GM23338 (cell line): ENCODE results near the gene SSTR5. TPM values are rescaled to one million over a fixed set of nuclear protein-coding genes. Genes with fewer than 3 reads are reported as not detected.

Source experiments
- ATAC-seq: fragments of 200-7000 bp; cut with Tn5 transposase; 3 replicates; pipeline ENCODE4 v1.9.1; 2020
- DNase-seq: peaks from one replicate; pipeline ENCODE4 v3.0.0-alpha.2; 2015; ENCODE audit warnings: low spot score
- H2AFZ ChIP-seq: fragments of 200-600 bp; sonication (generic); 2 replicates; pipeline ENCODE4 v1.8.0; 2016; ENCODE audit warnings: antibody characterized with exemption, mild to moderate bottlenecking, moderate library complexity
- H3F3A ChIP-seq: fragments of 200-600 bp; sonication (generic); replicated peaks from 2 replicates; pipeline ENCODE4 v1.8.0; 2017; ENCODE audit warnings: antibody characterized with exemption, mixed run types, low read depth
- H3K27ac ChIP-seq: fragments of 200-600 bp; sonication (generic); 2 replicates; pipeline ENCODE4 v1.6.1; 2016; ENCODE audit warnings: low read depth
- H3K27me3 ChIP-seq: fragments of 200-600 bp; sonication (generic); 2 replicates; pipeline ENCODE4 v1.8.0; 2016; ENCODE audit warnings: mild to moderate bottlenecking, mixed run types, moderate library complexity; ENCODE audit not compliant: insufficient read depth
- H3K36me3 ChIP-seq: fragments of 200-600 bp; sonication (generic); 2 replicates; pipeline ENCODE4 v1.8.0; 2016; ENCODE audit warnings: mild to moderate bottlenecking; ENCODE audit not compliant: insufficient read depth
- H3K4me1 ChIP-seq: fragments of 200-600 bp; sonication (generic); 2 replicates; pipeline ENCODE4 v1.8.0; 2016; ENCODE audit warnings: mild to moderate bottlenecking, moderate library complexity; ENCODE audit not compliant: insufficient read depth
- H3K4me2 ChIP-seq: fragments of 200-600 bp; sonication (generic); 2 replicates; pipeline ENCODE4 v1.7.1; 2017; ENCODE audit warnings: mixed run types
- H3K4me3 ChIP-seq: fragments of 200-600 bp; sonication (generic); 2 replicates; pipeline ENCODE4 v1.6.1; 2016; ENCODE audit warnings: mixed run types
- H3K79me2 ChIP-seq: fragments of 200-600 bp; sonication (generic); replicated peaks from 2 replicates; pipeline ENCODE4 v1.8.0; 2017; ENCODE audit warnings: mild to moderate bottlenecking; ENCODE audit not compliant: insufficient read depth
- H3K9me2 ChIP-seq: fragments of 200-600 bp; sonication (generic); 2 replicates; pipeline ENCODE4 v1.8.0; 2017; ENCODE audit not compliant: insufficient read depth
- H4K20me1 ChIP-seq: fragments of 200-600 bp; sonication (generic); replicated peaks from 2 replicates; pipeline ENCODE4 v1.8.0; 2017; ENCODE audit warnings: mild to moderate bottlenecking; ENCODE audit not compliant: insufficient read depth
- H3K27ac Mint-ChIP-seq: 2 replicates; pipeline ENCODE4 v1.8.0; 2020; ENCODE audit warnings: inconsistent platforms, mild to moderate bottlenecking, moderate library complexity, mixed read lengths
- H3K27me3 Mint-ChIP-seq: 3 replicates; pipeline ENCODE4 v1.8.0; 2022; ENCODE audit warnings: low read depth, mild to moderate bottlenecking, moderate library complexity, mixed read lengths, inconsistent platforms; ENCODE audit not compliant: insufficient read depth, poor library complexity
- H3K36me3 Mint-ChIP-seq: 3 replicates; pipeline ENCODE4 v1.8.0; 2021; ENCODE audit warnings: low read depth, mild to moderate bottlenecking, inconsistent platforms, moderate library complexity, mixed read lengths
- H3K4me1 Mint-ChIP-seq: 3 replicates; pipeline ENCODE4 v1.8.0; 2020; ENCODE audit warnings: mild to moderate bottlenecking, inconsistent platforms, mixed read lengths
- H3K4me3 Mint-ChIP-seq: 3 replicates; pipeline ENCODE4 v1.8.0; 2021; ENCODE audit warnings: moderate library complexity, mild to moderate bottlenecking, inconsistent platforms, mixed read lengths
- H3K9me3 Mint-ChIP-seq: 3 replicates; pipeline ENCODE4 v1.8.0; 2020; ENCODE audit warnings: moderate library complexity, mild to moderate bottlenecking, inconsistent platforms, mixed read lengths
- CREB1 ChIP-seq: fragments of 250-450 bp; sonication (Bioruptor Pico); IDR thresholded peaks from 2 replicates; pipeline ENCODE4 v1.5.0; 2020; ENCODE audit warnings: low read depth, mild to moderate bottlenecking, moderate library complexity
- EZH2 ChIP-seq: fragments of 200-600 bp; sonication (generic); IDR thresholded peaks from one replicate; pipeline ENCODE4 v1.8.0; 2017; ENCODE audit warnings: antibody characterized with exemption, mild to moderate bottlenecking, low read depth; ENCODE audit not compliant: unreplicated experiment
- EZH2phosphoT487 ChIP-seq: fragments of 200-600 bp; sonication (generic); IDR thresholded peaks from one replicate; pipeline ENCODE4 v1.8.1; 2018; ENCODE audit warnings: antibody characterized with exemption; ENCODE audit not compliant: unreplicated experiment
- JUNB ChIP-seq: IDR thresholded peaks from one replicate; pipeline ENCODE4 v1.6.1; 2016; ENCODE audit warnings: antibody characterized with exemption; ENCODE audit not compliant: unreplicated experiment
- POLR2AphosphoS5 ChIP-seq: IDR thresholded peaks from 2 replicates; pipeline ENCODE4 v1.6.1; 2016; ENCODE audit warnings: antibody characterized with exemption, low read depth
- ZNF114 ChIP-seq: fragments of 250-450 bp; sonication (Bioruptor Pico); IDR thresholded peaks from 2 replicates; pipeline ENCODE4 v1.5.0; 2020; ENCODE audit warnings: mild to moderate bottlenecking, moderate library complexity
- ZNF331 ChIP-seq: fragments of 250-450 bp; sonication (Bioruptor Pico); IDR thresholded peaks from 2 replicates; pipeline ENCODE4 v1.5.0; 2020; ENCODE audit warnings: low read depth, mild to moderate bottlenecking, moderate library complexity
- polyA plus RNA-seq: library from polyadenylated mRNA; unstranded; fragments of >200 nt; fragmentation: Nextera tagmentation; extraction: Ambion mirVana; gene quantifications from 2 replicates; pipeline ENCODE4 v1.2.1, GENCODE V29; 2016
- total RNA-seq: library from RNA; depleted of rRNA; stranded (reverse); fragments of >200 nt; shearing (Covaris generic); gene quantifications from 2 replicates; pipeline ENCODE4 v1.2.3, GENCODE V29; 2014
- TF ChIP-seq, protein P1 (sequence below), 2 experiments: fragments of 200-600 bp in 1 of 2; sonication (generic) in 1 of 2; conservative IDR thresholded peaks; 2 replicates each; pipeline versions ENCODE4 v1.5.1 to v1.6.1; 2016 to 2017; ENCODE audit warnings: antibody characterized with exemption in 2 of 2, low read depth in 2 of 2, mild to moderate bottlenecking in 2 of 2, moderate library complexity in 1 of 2
- TF ChIP-seq, protein P2 (sequence below): fragments of 250-450 bp; sonication (Bioruptor Pico); IDR thresholded peaks from 2 replicates; pipeline ENCODE4 v1.5.0; 2020; ENCODE audit warnings: mild to moderate bottlenecking, moderate library complexity
- TF ChIP-seq, protein P3 (sequence below): IDR thresholded peaks from one replicate; pipeline ENCODE4 v1.6.1; 2018; ENCODE audit warnings: antibody characterized with exemption; ENCODE audit not compliant: unreplicated experiment

SSTR5 gene
- total and polyA plus RNA-seq, 2 experiments from 2014 or later, result 0.60 to 1.0 TPM

DNA sequence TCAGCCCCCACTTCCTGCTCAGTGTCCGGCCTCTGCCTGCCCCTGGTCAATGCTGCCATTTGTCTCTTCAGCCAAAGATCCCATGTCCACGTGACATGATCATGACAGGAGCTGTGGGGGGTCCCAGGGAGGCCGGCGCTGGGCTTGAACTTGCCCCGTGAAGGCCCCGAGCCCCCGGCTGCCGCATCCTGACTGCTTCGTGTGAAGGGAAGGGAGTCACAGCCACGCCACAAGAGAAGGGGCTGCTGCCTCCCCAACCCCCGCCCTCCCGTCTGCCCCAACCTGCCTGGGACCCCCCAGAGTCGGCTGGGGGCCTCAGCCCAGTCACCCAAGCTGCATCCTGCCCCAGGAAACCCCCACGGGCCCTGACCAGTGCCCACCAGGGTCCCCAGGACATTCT, 14.3 kb upstream of the SSTR5 start:
- no peaks in the 10 kb centered on the region for H3K4me1 ChIP-seq
- no peaks in the 10 kb centered on the region for H3K27me3 ChIP-seq
- Mint-ChIP-seq H3K4me3 (no peak overlapping the region), H3K9me3 (peaks cover 8% of the 10 kb centered on the region), H3K27me3 (peaks cover 6% of the 10 kb centered on the region), H3K4me1 (no peaks in the 10 kb centered on the region), H3K36me3 (peaks cover 3% of the 10 kb centered on the region; the same call in 1 of the 3 replicates), H3K27ac (no peak overlapping the region)
- no peak for ATAC-seq
- no peaks in the 10 kb centered on the region for H3K9me2 ChIP-seq
- TF ChIP-seq EZH2phosphoT487, result no peak
- no peak overlapping the region for H3K4me3 ChIP-seq
- H3K4me2 ChIP-seq, result no peak overlapping the region
- no peak overlapping the region for H2AFZ ChIP-seq
- no peaks in the 10 kb centered on the region for H3F3A ChIP-seq
- no peaks in the 10 kb centered on the region for H4K20me1 ChIP-seq
- H3K27ac ChIP-seq, result no peak overlapping the region
- DNase-seq, result no peak
- H3K79me2 ChIP-seq, result no peaks in the 10 kb centered on the region
- no peaks in the 10 kb centered on the region for H3K36me3 ChIP-seq

DNA sequence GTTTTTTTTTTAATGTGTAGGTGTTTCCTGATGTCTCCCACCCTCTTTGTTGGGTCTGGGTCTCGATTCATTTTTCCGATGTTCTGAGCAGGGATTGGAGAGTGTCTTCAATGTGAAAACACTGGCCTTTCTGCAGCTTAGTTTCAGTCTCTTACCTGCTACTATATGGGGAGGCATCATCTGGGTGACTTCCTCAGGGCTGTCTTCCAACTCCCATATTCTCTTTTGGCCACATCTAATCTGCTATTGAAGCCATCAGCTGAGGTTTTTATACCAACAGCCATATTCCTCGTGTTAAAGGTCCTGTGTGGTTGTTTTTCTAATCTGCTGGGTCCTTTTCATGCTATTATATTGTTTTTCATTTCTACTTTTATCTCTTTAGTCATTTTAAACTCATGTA, 13.2 kb upstream of the SSTR5 start:
- H3K4me3 Mint-ChIP-seq, result no peak overlapping the region; the same call in 2 of the 3 replicates
- H3K4me3 ChIP-seq, result no peak overlapping the region
- H3K27ac Mint-ChIP-seq, result no peak overlapping the region
- H3K36me3 ChIP-seq, result no peaks in the 10 kb centered on the region
- H2AFZ ChIP-seq, result no peak overlapping the region
- no peaks in the 10 kb centered on the region for H4K20me1 ChIP-seq
- H3K9me3 Mint-ChIP-seq, result peaks cover 8% of the 10 kb centered on the region
- no peaks in the 10 kb centered on the region for H3K9me2 ChIP-seq
- H3F3A ChIP-seq, result no peaks in the 10 kb centered on the region
- H3K4me1 Mint-ChIP-seq, result no peaks in the 10 kb centered on the region; the same call in 2 of the 3 replicates
- no peak for DNase-seq
- peaks cover 3% of the 10 kb centered on the region; the same call in 1 of the 3 replicates for H3K36me3 Mint-ChIP-seq
- H3K4me2 ChIP-seq, result no peak overlapping the region
- H3K79me2 ChIP-seq, result no peaks in the 10 kb centered on the region
- H3K27ac ChIP-seq, result no peak overlapping the region
- peaks cover 6% of the 10 kb centered on the region for H3K27me3 Mint-ChIP-seq
- H3K4me1 ChIP-seq, result no peaks in the 10 kb centered on the region
- ATAC-seq, result no peak
- no peaks in the 10 kb centered on the region for H3K27me3 ChIP-seq
- TF ChIP-seq POLR2AphosphoS5, result no peak
- TF ChIP-seq ZNF114 (CRISPR knock-in tag), result no peak
- TF ChIP-seq, protein P1, sequence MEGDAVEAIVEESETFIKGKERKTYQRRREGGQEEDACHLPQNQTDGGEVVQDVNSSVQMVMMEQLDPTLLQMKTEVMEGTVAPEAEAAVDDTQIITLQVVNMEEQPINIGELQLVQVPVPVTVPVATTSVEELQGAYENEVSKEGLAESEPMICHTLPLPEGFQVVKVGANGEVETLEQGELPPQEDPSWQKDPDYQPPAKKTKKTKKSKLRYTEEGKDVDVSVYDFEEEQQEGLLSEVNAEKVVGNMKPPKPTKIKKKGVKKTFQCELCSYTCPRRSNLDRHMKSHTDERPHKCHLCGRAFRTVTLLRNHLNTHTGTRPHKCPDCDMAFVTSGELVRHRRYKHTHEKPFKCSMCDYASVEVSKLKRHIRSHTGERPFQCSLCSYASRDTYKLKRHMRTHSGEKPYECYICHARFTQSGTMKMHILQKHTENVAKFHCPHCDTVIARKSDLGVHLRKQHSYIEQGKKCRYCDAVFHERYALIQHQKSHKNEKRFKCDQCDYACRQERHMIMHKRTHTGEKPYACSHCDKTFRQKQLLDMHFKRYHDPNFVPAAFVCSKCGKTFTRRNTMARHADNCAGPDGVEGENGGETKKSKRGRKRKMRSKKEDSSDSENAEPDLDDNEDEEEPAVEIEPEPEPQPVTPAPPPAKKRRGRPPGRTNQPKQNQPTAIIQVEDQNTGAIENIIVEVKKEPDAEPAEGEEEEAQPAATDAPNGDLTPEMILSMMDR (conservative IDR thresholded peaks at IDR 0.05; ENCODE audit: low read depth in 2 of 2), result no peak
- TF ChIP-seq, protein P2, sequence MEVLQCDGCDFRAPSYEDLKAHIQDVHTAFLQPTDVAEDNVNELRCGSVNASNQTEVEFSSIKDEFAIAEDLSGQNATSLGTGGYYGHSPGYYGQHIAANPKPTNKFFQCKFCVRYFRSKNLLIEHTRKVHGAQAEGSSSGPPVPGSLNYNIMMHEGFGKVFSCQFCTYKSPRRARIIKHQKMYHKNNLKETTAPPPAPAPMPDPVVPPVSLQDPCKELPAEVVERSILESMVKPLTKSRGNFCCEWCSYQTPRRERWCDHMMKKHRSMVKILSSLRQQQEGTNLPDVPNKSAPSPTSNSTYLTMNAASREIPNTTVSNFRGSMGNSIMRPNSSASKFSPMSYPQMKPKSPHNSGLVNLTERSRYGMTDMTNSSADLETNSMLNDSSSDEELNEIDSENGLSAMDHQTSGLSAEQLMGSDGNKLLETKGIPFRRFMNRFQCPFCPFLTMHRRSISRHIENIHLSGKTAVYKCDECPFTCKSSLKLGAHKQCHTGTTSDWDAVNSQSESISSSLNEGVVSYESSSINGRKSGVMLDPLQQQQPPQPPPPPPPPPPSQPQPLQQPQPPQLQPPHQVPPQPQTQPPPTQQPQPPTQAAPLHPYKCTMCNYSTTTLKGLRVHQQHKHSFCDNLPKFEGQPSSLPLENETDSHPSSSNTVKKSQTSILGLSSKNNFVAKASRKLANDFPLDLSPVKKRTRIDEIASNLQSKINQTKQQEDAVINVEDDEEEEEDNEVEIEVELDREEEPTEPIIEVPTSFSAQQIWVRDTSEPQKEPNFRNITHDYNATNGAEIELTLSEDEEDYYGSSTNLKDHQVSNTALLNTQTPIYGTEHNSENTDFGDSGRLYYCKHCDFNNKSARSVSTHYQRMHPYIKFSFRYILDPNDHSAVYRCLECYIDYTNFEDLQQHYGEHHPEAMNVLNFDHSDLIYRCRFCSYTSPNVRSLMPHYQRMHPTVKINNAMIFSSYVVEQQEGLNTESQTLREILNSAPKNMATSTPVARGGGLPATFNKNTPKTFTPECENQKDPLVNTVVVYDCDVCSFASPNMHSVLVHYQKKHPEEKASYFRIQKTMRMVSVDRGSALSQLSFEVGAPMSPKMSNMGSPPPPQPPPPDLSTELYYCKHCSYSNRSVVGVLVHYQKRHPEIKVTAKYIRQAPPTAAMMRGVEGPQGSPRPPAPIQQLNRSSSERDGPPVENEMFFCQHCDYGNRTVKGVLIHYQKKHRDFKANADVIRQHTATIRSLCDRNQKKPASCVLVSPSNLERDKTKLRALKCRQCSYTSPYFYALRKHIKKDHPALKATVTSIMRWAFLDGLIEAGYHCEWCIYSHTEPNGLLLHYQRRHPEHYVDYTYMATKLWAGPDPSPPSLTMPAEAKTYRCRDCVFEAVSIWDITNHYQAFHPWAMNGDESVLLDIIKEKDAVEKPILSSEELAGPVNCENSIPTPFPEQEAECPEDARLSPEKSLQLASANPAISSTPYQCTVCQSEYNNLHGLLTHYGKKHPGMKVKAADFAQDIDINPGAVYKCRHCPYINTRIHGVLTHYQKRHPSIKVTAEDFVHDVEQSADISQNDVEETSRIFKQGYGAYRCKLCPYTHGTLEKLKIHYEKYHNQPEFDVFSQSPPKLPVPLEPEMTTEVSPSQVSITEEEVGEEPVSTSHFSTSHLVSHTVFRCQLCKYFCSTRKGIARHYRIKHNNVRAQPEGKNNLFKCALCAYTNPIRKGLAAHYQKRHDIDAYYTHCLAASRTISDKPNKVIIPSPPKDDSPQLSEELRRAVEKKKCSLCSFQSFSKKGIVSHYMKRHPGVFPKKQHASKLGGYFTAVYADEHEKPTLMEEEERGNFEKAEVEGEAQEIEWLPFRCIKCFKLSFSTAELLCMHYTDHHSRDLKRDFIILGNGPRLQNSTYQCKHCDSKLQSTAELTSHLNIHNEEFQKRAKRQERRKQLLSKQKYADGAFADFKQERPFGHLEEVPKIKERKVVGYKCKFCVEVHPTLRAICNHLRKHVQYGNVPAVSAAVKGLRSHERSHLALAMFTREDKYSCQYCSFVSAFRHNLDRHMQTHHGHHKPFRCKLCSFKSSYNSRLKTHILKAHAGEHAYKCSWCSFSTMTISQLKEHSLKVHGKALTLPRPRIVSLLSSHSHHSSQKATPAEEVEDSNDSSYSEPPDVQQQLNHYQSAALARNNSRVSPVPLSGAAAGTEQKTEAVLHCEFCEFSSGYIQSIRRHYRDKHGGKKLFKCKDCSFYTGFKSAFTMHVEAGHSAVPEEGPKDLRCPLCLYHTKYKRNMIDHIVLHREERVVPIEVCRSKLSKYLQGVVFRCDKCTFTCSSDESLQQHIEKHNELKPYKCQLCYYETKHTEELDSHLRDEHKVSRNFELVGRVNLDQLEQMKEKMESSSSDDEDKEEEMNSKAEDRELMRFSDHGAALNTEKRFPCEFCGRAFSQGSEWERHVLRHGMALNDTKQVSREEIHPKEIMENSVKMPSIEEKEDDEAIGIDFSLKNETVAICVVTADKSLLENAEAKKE, result no peak
- no peak for TF ChIP-seq EZH2
- TF ChIP-seq, protein P3, sequence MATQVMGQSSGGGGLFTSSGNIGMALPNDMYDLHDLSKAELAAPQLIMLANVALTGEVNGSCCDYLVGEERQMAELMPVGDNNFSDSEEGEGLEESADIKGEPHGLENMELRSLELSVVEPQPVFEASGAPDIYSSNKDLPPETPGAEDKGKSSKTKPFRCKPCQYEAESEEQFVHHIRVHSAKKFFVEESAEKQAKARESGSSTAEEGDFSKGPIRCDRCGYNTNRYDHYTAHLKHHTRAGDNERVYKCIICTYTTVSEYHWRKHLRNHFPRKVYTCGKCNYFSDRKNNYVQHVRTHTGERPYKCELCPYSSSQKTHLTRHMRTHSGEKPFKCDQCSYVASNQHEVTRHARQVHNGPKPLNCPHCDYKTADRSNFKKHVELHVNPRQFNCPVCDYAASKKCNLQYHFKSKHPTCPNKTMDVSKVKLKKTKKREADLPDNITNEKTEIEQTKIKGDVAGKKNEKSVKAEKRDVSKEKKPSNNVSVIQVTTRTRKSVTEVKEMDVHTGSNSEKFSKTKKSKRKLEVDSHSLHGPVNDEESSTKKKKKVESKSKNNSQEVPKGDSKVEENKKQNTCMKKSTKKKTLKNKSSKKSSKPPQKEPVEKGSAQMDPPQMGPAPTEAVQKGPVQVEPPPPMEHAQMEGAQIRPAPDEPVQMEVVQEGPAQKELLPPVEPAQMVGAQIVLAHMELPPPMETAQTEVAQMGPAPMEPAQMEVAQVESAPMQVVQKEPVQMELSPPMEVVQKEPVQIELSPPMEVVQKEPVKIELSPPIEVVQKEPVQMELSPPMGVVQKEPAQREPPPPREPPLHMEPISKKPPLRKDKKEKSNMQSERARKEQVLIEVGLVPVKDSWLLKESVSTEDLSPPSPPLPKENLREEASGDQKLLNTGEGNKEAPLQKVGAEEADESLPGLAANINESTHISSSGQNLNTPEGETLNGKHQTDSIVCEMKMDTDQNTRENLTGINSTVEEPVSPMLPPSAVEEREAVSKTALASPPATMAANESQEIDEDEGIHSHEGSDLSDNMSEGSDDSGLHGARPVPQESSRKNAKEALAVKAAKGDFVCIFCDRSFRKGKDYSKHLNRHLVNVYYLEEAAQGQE, result no peak
- no peak for TF ChIP-seq JUNB
- TF ChIP-seq ZNF331, result no peak
- no peak for TF ChIP-seq CREB1 (CRISPR knock-in tag)
